Activated T-cell treated with anti-CD3 and anti-CD28 coated beads, Interleukin-2, amount 50 U/mL, for 4 hours (primary cell): Measurements from ENCODE around the gene B4GALT6. TPM values are rescaled to one million over a fixed set of nuclear protein-coding genes. Genes with fewer than 3 reads are reported as not detected.

Source experiments
- ATAC-seq, 2 donors: fragments of 200-7000 bp; cut with Tn5 transposase; one replicate each; pipeline ENCODE4 v1.10.0; 2021
- DNase-seq: peaks from one replicate; pipeline ENCODE4 v3.0.0-alpha.2; 2020
- H3K27me3 Mint-ChIP-seq: one replicate; pipeline ENCODE4 v1.8.0; 2021; ENCODE audit warnings: low read depth, mixed read lengths
- H3K36me3 Mint-ChIP-seq: one replicate; pipeline ENCODE4 v1.8.0; 2022; ENCODE audit warnings: mixed read lengths; ENCODE audit not compliant: insufficient read depth
- H3K4me1 Mint-ChIP-seq: one replicate; pipeline ENCODE4 v1.8.0; 2021; ENCODE audit warnings: low read depth, mixed read lengths
- H3K4me3 Mint-ChIP-seq: one replicate; pipeline ENCODE4 v1.8.0; 2021; ENCODE audit warnings: mild to moderate bottlenecking, moderate library complexity, mixed read lengths
- H3K9me3 Mint-ChIP-seq: one replicate; pipeline ENCODE4 v1.8.0; 2021; ENCODE audit warnings: mixed read lengths
- total RNA-seq, 3 donors: library from RNA; stranded (reverse); gene quantifications; one replicate each; pipeline ENCODE4 v1.2.1, GENCODE V29; 2021

B4GALT6 gene
- total RNA-seq, 3 donors from 2014 or later, result 0.84 to 2.4 (median 1.3) TPM

GRCh38 chr18:31574359-31574758 is 110.0 kb downstream of the B4GALT6 start:
- Mint-ChIP-seq H3K9me3 (no peaks in the 10 kb centered on the region), H3K4me1 (no peaks in the 10 kb centered on the region), H3K4me3 (no peak overlapping the region), H3K27me3 (no peaks in the 10 kb centered on the region), H3K36me3 (no peaks in the 10 kb centered on the region)
- no peak for ATAC-seq
- DNase-seq, result no peak

Other genes with a start within 250 kb of the B4GALT6 start
- not detected for gene DSG3, start 236.8 kb downstream of the B4GALT6 start, total RNA-seq
- under 1 TPM; 0.24 to 0.33 (median 0.27) TPM for gene DSG2, start 186.4 kb downstream of the B4GALT6 start, total RNA-seq
- gene TTR, start 92.7 kb downstream of the B4GALT6 start, total RNA-seq, result 1 to 10 TPM in 1 of 3 donors, under 1 TPM in 2; 0.30 to 1.1 (median 0.56) TPM
- not detected for gene SLC25A52, start 76.3 kb upstream of the B4GALT6 start, total RNA-seq